Measurements from ENCODE around the gene OGDH. TPM values are rescaled to one million over a fixed set of nuclear protein-coding genes. Genes with fewer than 3 reads are reported as not detected.

OGDH gene
- total RNA-seq, 1 experiment from 2014 or later: 75.1 TPM

DNA sequence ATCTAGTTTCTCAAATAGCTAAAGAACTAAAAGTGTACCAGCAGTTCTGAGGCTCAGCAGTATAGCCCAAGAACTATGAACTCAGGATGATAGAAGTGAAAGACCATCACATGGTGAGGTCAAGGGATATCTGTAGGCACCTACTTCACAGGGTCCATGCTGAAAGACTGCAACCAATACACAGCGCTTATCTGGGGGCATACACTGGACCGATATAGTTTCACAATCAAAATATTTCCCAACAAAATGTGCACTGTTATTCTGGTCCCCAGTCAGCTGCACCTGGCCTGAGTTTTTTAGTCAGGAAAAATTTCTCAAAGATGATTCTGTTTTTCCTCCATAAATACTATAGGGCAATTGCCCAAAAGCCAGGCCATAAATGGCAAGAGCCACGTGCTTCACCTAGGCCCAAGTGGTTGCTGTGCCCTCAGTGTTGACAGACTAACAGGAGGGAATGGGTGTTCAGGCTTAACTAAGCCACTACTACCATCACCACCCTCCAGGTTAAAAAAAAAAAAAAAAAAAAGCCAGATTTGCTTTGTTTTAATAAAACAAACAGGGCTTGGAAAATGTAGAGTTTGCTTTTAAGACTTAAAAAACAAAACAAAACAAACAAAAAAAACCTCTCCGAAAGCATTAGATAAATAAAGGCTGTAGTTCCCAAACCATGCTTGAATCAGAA, 58.5 kb downstream of the OGDH start:
- intact Hi-C loops (cut with micrococcal nuclease): no loop called here
- no peak for DNase-seq (ENCODE audit: unreplicated experiment)
- Mint-ChIP-seq H3K27me3 (ENCODE audit: insufficient read depth, unreplicated experiment) (no peaks in the 10 kb centered on the region), H3K4me3 (ENCODE audit: unreplicated experiment) (no peak overlapping the region), H3K36me3 (ENCODE audit: insufficient read depth, unreplicated experiment) (peaks cover 76% of the 10 kb centered on the region), H3K9me3 (ENCODE audit: unreplicated experiment) (peaks cover 11% of the 10 kb centered on the region), H3K4me1 (ENCODE audit: insufficient read depth, unreplicated experiment) (peaks cover 14% of the 10 kb centered on the region), H3K27ac (ENCODE audit: low read depth, unreplicated experiment) (peak overlapping the region; percentile 69)
- TF ChIP-seq, protein P1, sequence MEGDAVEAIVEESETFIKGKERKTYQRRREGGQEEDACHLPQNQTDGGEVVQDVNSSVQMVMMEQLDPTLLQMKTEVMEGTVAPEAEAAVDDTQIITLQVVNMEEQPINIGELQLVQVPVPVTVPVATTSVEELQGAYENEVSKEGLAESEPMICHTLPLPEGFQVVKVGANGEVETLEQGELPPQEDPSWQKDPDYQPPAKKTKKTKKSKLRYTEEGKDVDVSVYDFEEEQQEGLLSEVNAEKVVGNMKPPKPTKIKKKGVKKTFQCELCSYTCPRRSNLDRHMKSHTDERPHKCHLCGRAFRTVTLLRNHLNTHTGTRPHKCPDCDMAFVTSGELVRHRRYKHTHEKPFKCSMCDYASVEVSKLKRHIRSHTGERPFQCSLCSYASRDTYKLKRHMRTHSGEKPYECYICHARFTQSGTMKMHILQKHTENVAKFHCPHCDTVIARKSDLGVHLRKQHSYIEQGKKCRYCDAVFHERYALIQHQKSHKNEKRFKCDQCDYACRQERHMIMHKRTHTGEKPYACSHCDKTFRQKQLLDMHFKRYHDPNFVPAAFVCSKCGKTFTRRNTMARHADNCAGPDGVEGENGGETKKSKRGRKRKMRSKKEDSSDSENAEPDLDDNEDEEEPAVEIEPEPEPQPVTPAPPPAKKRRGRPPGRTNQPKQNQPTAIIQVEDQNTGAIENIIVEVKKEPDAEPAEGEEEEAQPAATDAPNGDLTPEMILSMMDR (IDR thresholded peaks at IDR 0.05; ENCODE audit: unreplicated experiment): no peak
- ChIA-PET CTCF (no interaction called here), POLR2A (interaction anchor here (0.7 to 2.5 kb wide), 9 partner anchors 8 to 470 kb away, joined by 3 to 13 read pairs (median 4); partner anchors contain the start of gene OGDH)
- no TSS peak for BruUV-seq (replicated peaks)

DNA sequence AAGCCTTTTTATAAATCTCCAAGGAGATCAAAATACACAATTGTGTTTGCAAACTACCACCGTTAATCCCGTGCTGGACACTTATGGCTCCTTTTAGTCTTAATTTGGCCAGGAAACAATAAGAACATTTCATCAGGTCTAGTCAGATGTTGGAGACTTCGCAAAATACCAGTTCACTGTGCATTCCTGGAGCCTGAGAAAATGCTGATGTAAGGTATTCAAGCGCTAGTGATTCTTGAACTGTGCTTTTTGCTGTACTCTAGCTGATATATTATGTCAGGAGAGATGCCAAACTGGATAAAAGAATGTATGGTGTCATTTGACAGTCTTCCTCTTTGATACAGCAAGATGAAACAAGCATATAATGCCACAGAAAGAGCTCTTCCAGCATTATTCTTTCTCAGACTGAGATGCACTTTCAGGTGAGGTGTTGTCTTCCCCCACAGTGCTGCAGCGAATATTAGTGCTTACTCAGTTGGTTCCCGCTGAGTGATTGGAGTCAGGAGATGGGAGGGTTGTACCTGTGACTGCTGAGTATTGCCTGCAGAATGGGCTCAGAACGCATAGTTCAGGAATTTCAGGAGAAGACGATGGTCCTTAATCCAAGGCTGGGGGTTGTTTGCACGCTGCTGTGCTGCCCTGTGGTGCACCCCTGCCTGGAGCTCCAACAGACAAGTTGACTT, 59.2 kb downstream of the OGDH start:
- ChIA-PET POLR2A (interaction anchor here (0.7 to 2.5 kb wide), 7 partner anchors 10 to 84 kb away, joined by 3 to 13 read pairs (median 6); partner anchors contain the start of gene OGDH), CTCF (no interaction called here)
- Mint-ChIP-seq H3K4me1 (ENCODE audit: insufficient read depth, unreplicated experiment) (peaks cover 14% of the 10 kb centered on the region), H3K27ac (ENCODE audit: low read depth, unreplicated experiment) (peak overlapping the region; percentile 69), H3K9me3 (ENCODE audit: unreplicated experiment) (peaks cover 8% of the 10 kb centered on the region), H3K27me3 (ENCODE audit: insufficient read depth, unreplicated experiment) (no peaks in the 10 kb centered on the region), H3K4me3 (ENCODE audit: unreplicated experiment) (no peak overlapping the region), H3K36me3 (ENCODE audit: insufficient read depth, unreplicated experiment) (peaks cover 75% of the 10 kb centered on the region)
- TF ChIP-seq, protein P1 (IDR thresholded peaks at IDR 0.05; ENCODE audit: unreplicated experiment): no peak
- intact Hi-C loops (cut with micrococcal nuclease): no loop called here
- peak; percentile 16 for DNase-seq (ENCODE audit: unreplicated experiment)
- BruUV-seq (replicated peaks): no TSS peak

DNA sequence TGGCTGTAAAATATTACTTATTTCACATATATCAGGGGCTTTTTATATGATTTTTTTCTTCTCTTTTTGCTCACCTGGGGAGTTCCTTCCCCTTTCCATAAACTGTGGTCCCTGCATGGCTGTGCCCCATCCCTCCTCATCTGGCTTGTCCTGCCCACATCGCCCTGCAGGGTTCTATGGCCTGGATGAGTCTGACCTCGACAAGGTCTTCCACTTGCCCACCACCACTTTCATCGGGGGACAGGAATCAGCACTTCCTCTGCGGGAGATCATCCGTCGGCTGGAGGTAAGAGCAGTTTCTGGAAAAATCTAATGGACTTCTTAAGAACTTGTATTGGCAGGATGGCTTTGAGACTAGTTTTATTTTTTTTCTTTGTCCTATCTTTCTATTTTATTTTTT, 60.1 kb downstream of the OGDH start:
- Mint-ChIP-seq H3K9me3 (ENCODE audit: unreplicated experiment) (no peaks in the 10 kb centered on the region), H3K27ac (ENCODE audit: low read depth, unreplicated experiment) (no peak overlapping the region), H3K4me1 (ENCODE audit: insufficient read depth, unreplicated experiment) (peaks cover 14% of the 10 kb centered on the region), H3K27me3 (ENCODE audit: insufficient read depth, unreplicated experiment) (no peaks in the 10 kb centered on the region), H3K4me3 (ENCODE audit: unreplicated experiment) (no peak overlapping the region), H3K36me3 (ENCODE audit: insufficient read depth, unreplicated experiment) (peaks cover 80% of the 10 kb centered on the region)
- ChIA-PET CTCF (no interaction called here), POLR2A (interaction anchor here (0.9 to 2.5 kb wide), 5 partner anchors 11 to 60 kb away, joined by 3 to 13 read pairs (median 6); partner anchors contain the start of gene OGDH)
- no TSS peak for BruUV-seq (replicated peaks)
- TF ChIP-seq, protein P1 (IDR thresholded peaks at IDR 0.05; ENCODE audit: unreplicated experiment): no peak
- intact Hi-C loops (cut with micrococcal nuclease): no loop called here
- DNase-seq (ENCODE audit: unreplicated experiment): no peak

DNA sequence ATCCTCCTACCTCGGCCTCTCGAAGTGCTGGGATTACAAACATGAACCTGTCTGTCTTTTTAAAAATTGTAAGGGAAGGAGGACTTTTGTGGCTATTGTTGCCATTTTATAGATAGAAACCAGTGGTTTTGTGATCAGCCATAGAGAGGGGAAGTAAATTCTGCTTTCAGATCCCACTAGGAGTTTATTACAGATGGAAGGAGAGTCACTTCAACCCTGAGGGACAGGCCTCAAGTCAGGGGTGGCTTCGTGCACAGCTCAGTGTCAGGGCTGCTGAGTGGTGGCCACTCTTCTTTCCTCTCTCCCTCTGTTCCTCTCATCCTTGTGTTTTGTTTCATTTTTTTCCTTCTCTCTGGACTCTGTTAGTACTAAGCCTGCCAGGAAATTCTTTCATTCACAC, 60.8 kb downstream of the OGDH start:
- no peak overlapping the region for H3K4me3 Mint-ChIP-seq (ENCODE audit: unreplicated experiment)
- no peaks in the 10 kb centered on the region for H3K27me3 Mint-ChIP-seq (ENCODE audit: insufficient read depth, unreplicated experiment)
- peaks cover 76% of the 10 kb centered on the region for H3K36me3 Mint-ChIP-seq (ENCODE audit: insufficient read depth, unreplicated experiment)
- intact Hi-C loops (cut with micrococcal nuclease): no loop called here
- H3K9me3 Mint-ChIP-seq (ENCODE audit: unreplicated experiment): no peaks in the 10 kb centered on the region
- ChIA-PET CTCF (no interaction called here), POLR2A (interaction anchor here (0.9 kb wide), 1 partner anchor 28 kb away, joined by 3 read pairs; no protein-coding TSS in a partner anchor)
- TF ChIP-seq, protein P1 (IDR thresholded peaks at IDR 0.05; ENCODE audit: unreplicated experiment): no peak
- H3K4me1 Mint-ChIP-seq (ENCODE audit: insufficient read depth, unreplicated experiment): peaks cover 14% of the 10 kb centered on the region
- no peak overlapping the region for H3K27ac Mint-ChIP-seq (ENCODE audit: low read depth, unreplicated experiment)
- no peak for DNase-seq (ENCODE audit: unreplicated experiment)
- no TSS peak for BruUV-seq (replicated peaks)
